Uterus (tissue), 4 donors: ENCODE data around the gene RGS14. TPM values are rescaled to one million over a fixed set of nuclear protein-coding genes. Genes with fewer than 3 reads are reported as not detected.

Experiments used
- DNase-seq, 2 donors: peaks; one replicate each; pipeline ENCODE4 v3.0.0-alpha.2; 2019 to 2020
- H3K27ac ChIP-seq, 2 donors: fragments of 200-600 bp; sonication (generic); 1 replicate in 1 of 2; 2 replicates in 1 of 2; pipeline ENCODE4 v1.5.1; 2016 to 2018
- H3K27me3 ChIP-seq, 2 donors: fragments of 200-600 bp; sonication (generic); one replicate each; pipeline ENCODE4 v1.5.1; 2018 to 2019; ENCODE audit warnings: control low read depth in 1 of 2
- H3K36me3 ChIP-seq, 2 donors: fragments of 200-600 bp; sonication (generic); one replicate each; pipeline ENCODE4 v1.5.1; 2019; ENCODE audit warnings: control low read depth in 1 of 2
- H3K4me1 ChIP-seq, 2 donors: fragments of 200-600 bp; sonication (generic); one replicate each; pipeline ENCODE4 v1.5.1; 2018 to 2019; ENCODE audit warnings: control low read depth in 1 of 2
- H3K4me3 ChIP-seq, 2 donors: fragments of 200-600 bp; sonication (generic); 1 replicate in 1 of 2; 2 replicates in 1 of 2; pipeline ENCODE4 v1.5.1; 2018 to 2019; ENCODE audit warnings: mild to moderate bottlenecking in 1 of 2
- H3K9me3 ChIP-seq, 2 donors: fragments of 200-600 bp; sonication (generic); one replicate each; pipeline ENCODE4 v1.5.1; 2019; ENCODE audit warnings: control low read depth in 1 of 2
- POLR2A ChIP-seq, 2 donors: fragments of 450-650 bp; IDR thresholded peaks; one replicate each; pipeline ENCODE4 v1.6.1; 2016; ENCODE audit warnings: antibody characterized with exemption in 2 of 2, mild to moderate bottlenecking in 1 of 2, moderate library complexity in 1 of 2
- intact Hi-C: fragments of 100-400 bp; cut with DNase I; formaldehyde crosslinking; loops from one replicate; pipeline ENCODE4 v1.15.1; 2023; ENCODE audit warnings: low total_unique reads
- total RNA-seq, 4 donors: library from RNA; depleted of rRNA in 3 of 4; stranded (reverse); fragments of >200 nt in 3 of 4; gene quantifications; one replicate each; pipeline versions ENCODE4 v1.1.0 to v1.2.4, GENCODE V29; 2014 to 2023
- TF ChIP-seq, protein P1 (sequence below), 4 experiments: fragments of 200-600 bp in 2 of 4; fragments of 450-650 bp in 2 of 4; sonication (generic) in 2 of 4; IDR thresholded peaks; one replicate each; pipeline ENCODE4 v1.5.1; 2016 to 2019; ENCODE audit warnings: antibody characterized with exemption in 4 of 4, mild to moderate bottlenecking in 2 of 4, moderate library complexity in 1 of 4
- donor health status: DM: yes; HTN: yes; CAD: no.

RGS14 gene
- total RNA-seq, 4 donors from 2014 or later: 1.5 to 25.6 (median 13.6) TPM

GRCh38 chr5:177319913-177320588 is 37.7 kb upstream of the RGS14 start:
- Histone ChIP-seq H3K27me3 (no peaks in the 10 kb centered on the region), H3K4me3 (no peak overlapping the region), H3K4me1 (no peaks in the 10 kb centered on the region), H3K27ac (no peak overlapping the region), H3K9me3 (no peaks in the 10 kb centered on the region), H3K36me3 (no peaks in the 10 kb centered on the region)
- TF ChIP-seq, protein P1, sequence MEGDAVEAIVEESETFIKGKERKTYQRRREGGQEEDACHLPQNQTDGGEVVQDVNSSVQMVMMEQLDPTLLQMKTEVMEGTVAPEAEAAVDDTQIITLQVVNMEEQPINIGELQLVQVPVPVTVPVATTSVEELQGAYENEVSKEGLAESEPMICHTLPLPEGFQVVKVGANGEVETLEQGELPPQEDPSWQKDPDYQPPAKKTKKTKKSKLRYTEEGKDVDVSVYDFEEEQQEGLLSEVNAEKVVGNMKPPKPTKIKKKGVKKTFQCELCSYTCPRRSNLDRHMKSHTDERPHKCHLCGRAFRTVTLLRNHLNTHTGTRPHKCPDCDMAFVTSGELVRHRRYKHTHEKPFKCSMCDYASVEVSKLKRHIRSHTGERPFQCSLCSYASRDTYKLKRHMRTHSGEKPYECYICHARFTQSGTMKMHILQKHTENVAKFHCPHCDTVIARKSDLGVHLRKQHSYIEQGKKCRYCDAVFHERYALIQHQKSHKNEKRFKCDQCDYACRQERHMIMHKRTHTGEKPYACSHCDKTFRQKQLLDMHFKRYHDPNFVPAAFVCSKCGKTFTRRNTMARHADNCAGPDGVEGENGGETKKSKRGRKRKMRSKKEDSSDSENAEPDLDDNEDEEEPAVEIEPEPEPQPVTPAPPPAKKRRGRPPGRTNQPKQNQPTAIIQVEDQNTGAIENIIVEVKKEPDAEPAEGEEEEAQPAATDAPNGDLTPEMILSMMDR (IDR thresholded peaks at IDR 0.05): no peak
- TF ChIP-seq POLR2A (IDR thresholded peaks at IDR 0.05): no peak
- intact Hi-C loops: no loop called here
- no peak for DNase-seq

GRCh38 chr5:177320879-177321278 is 36.8 kb upstream of the RGS14 start:
- Histone ChIP-seq H3K27me3 (no peaks in the 10 kb centered on the region), H3K36me3 (no peaks in the 10 kb centered on the region), H3K9me3 (no peaks in the 10 kb centered on the region), H3K4me1 (no peaks in the 10 kb centered on the region), H3K4me3 (no peak overlapping the region), H3K27ac (no peak overlapping the region)
- DNase-seq: no peak
- intact Hi-C loops: no loop called here
- no peak for TF ChIP-seq POLR2A (IDR thresholded peaks at IDR 0.05)
- TF ChIP-seq, protein P1 (IDR thresholded peaks at IDR 0.05): no peak

GRCh38 chr5:177325868-177326381 is 31.8 kb upstream of the RGS14 start:
- DNase-seq: no peak
- H3K4me3 ChIP-seq: no peak overlapping the region
- intact Hi-C loops: no loop called here
- TF ChIP-seq, protein P1 (IDR thresholded peaks at IDR 0.05): no peak
- no peak for TF ChIP-seq POLR2A (IDR thresholded peaks at IDR 0.05)
- no peak overlapping the region for H3K27ac ChIP-seq
- H3K4me1 ChIP-seq: no peaks in the 10 kb centered on the region
- H3K36me3 ChIP-seq: no peaks in the 10 kb centered on the region
- H3K9me3 ChIP-seq: no peaks in the 10 kb centered on the region
- no peaks in the 10 kb centered on the region for H3K27me3 ChIP-seq

- TF ChIP-seq, protein P1 (IDR thresholded peaks at IDR 0.05): no peak
- TF ChIP-seq POLR2A (IDR thresholded peaks at IDR 0.05): no peak
- H3K4me3 ChIP-seq: no peak overlapping the region
- H3K9me3 ChIP-seq: no peaks in the 10 kb centered on the region
- no peaks in the 10 kb centered on the region for H3K4me1 ChIP-seq
- intact Hi-C loops: no loop called here
- no peaks in the 10 kb centered on the region for H3K27me3 ChIP-seq
- H3K36me3 ChIP-seq: no peaks in the 10 kb centered on the region
- peak in 1 of 2 donors; percentile 54 for DNase-seq
- H3K27ac ChIP-seq: peak overlapping the region; percentile 42 to 53
Observed at GRCh38 chr5:177327539-177328522, 29.9 kb upstream of the RGS14 start.
